Transverse colon (tissue), 3 donors: Measurements from ENCODE around the gene ACTL6B.

Source experiments
- EP300 ChIP-seq: sonication (generic); formaldehyde crosslinking; IDR thresholded peaks from one replicate; pipeline ENCODE4 v1.6.1; 2017; ENCODE audit warnings: antibody characterized with exemption, low read depth
- POLR2A ChIP-seq: fragments of 450-650 bp; IDR thresholded peaks from one replicate; pipeline ENCODE4 v1.6.1; 2016; ENCODE audit warnings: antibody characterized with exemption, mild to moderate bottlenecking, moderate library complexity
- TF ChIP-seq, protein P1 (sequence below), 5 experiments: fragments of 200-600 bp in 3 of 5; fragments of 450-650 bp in 2 of 5; sonication (generic) in 3 of 5; IDR thresholded peaks; 1 replicate in 2 of 5; 2 replicates in 3 of 5; pipeline ENCODE4 v1.5.1; 2016 to 2017; ENCODE audit warnings: antibody characterized with exemption in 5 of 5, inconsistent platforms in 3 of 5, mild to moderate bottlenecking in 2 of 5, moderate library complexity in 1 of 5

DNA sequence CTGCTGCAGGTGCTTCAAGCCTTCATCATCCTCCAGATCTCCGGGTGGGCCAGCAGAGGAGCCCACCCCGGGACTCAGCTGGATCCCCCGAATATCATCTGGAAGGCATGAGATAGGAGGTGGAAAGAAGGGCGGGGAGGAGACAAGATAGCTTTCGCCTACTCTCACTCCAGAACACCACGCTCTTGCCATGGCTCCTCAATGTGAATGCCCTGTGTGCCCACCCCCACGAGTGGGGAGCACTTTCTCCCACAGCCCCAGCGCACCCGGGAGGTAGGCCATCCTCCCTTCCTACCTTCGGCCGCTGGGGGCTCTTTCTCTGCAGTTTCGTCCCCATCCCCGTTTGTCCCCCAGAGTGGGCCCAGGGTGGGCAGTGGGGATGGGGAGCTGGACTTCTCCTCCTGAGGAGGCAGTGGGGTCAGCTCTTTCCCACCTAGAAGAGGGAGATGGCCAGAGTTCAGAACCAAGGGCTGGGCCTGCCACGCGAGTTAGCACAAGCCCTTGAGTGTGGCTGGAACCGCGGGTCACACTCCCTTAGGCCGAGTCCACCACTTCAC lies 28.9 kb upstream of the ACTL6B start:
- TF ChIP-seq, protein P1, sequence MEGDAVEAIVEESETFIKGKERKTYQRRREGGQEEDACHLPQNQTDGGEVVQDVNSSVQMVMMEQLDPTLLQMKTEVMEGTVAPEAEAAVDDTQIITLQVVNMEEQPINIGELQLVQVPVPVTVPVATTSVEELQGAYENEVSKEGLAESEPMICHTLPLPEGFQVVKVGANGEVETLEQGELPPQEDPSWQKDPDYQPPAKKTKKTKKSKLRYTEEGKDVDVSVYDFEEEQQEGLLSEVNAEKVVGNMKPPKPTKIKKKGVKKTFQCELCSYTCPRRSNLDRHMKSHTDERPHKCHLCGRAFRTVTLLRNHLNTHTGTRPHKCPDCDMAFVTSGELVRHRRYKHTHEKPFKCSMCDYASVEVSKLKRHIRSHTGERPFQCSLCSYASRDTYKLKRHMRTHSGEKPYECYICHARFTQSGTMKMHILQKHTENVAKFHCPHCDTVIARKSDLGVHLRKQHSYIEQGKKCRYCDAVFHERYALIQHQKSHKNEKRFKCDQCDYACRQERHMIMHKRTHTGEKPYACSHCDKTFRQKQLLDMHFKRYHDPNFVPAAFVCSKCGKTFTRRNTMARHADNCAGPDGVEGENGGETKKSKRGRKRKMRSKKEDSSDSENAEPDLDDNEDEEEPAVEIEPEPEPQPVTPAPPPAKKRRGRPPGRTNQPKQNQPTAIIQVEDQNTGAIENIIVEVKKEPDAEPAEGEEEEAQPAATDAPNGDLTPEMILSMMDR (IDR thresholded peaks at IDR 0.05), result no peak
- TF ChIP-seq POLR2A, result no peak
- no peak for TF ChIP-seq EP300
